NCI-H128 (cell line): ENCODE measurements around the gene ADRB2.
"Not testable (repeated sequence)": the region's sequence is repeated elsewhere in the genome, so short reads cannot be mapped to it uniquely, and the experiment has no call there.

Source experiments
- DNase-seq: peaks from one replicate; lab custom pipeline; 2025; ENCODE audit not compliant: unreplicated experiment; lab: John Stamatoyannopoulos, UW

Gene ADRB2

DNA sequence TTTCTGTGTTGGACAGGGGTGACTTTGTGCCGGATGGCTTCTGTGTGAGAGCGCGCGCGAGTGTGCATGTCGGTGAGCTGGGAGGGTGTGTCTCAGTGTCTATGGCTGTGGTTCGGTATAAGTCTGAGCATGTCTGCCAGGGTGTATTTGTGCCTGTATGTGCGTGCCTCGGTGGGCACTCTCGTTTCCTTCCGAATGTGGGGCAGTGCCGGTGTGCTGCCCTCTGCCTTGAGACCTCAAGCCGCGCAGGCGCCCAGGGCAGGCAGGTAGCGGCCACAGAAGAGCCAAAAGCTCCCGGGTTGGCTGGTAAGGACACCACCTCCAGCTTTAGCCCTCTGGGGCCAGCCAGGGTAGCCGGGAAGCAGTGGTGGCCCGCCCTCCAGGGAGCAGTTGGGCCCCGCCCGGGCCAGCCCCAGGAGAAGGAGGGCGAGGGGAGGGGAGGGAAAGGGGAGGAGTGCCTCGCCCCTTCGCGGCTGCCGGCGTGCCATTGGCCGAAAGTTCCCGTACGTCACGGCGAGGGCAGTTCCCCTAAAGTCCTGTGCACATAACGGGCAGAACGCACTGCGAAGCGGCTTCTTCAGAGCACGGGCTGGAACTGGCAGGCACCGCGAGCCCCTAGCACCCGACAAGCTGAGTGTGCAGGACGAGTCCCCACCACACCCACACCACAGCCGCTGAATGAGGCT, at the start of gene ADRB2:
Gene ADRB2 (plus strand): TSS at position 559 of the 686 bp plus-strand sequence. CDS start 221 bp downstream, outside the sequence.
- peak; percentile 38 for DNase-seq

DNA sequence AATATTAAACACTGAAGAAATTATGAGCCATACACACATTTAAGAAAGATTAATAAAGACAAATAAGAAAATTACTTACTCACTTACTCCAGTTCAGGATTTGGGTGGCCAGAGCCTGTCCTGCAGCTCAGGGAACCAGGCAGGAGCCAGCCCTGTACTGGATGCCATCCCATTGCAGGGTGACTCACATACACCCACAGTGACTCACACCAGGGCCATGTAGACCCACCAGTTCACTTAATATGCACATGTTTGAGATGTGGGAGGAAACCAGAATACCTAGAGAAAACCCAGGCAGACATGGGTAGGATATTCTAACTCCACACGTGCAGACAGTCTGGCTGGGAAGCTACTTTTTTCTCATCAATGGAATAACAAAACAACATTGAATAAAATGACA, 49.6 kb upstream of the ADRB2 start:
- no peak for DNase-seq

DNA sequence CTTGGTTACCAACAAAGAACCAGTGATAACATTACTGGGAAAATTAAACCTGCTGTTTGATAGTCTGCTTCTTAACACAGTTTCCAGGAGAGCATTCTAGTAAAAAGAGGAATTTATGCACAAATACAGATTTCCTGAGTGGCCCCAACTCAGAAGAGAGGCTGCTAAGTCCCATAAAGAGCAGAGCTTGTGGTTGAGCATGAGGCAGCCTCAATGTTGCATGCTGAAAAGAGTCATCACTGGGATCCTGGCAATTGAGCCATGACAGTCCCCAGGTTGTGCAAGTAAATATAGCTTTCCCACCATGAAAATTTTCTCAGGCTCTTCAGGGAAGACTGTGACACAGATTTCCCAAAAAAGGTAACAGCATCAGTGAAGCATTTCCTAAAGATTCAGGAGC, 47.5 kb upstream of the ADRB2 start:
- DNase-seq = no peak

DNA sequence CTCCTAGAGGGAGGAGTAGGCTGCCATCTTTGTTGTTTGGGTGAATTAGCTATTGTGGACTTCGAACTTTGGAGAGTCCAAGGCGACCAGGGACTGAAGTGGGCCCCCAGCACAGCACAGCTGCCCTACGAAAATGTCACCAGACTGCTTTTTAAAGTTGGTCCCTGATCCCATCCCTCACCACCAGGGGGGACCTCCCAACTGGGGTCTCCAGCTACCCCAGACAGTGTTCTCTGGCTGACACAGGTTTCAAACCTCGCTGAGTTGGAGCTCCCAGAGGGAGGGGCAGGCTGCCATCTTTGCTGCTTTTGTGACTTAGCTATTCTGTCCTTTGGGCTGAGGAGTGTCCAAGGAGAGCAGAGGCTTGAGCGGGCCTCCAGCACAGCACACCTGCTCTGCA, 45.7 kb upstream of the ADRB2 start:
- DNase-seq = no peak

DNA sequence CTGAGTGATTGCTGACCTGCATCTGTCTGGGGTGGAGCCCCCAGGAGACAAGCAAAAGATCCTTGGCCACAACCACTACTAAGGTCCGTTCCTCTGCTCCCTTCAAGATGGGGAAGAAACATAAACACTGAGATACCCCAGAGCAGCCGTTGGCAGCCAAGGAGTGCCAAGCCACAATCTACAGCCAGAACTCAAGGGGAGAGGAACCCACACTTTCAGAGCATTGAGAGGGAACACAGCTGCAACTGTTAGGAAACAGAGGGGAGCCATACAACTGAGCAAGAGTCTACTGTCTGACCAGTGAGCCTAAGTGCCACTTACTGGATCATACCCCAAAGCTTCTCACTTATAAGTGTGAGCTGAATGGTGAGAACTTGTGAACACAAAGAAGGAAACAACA, 44.6 kb upstream of the ADRB2 start:
- no peak for DNase-seq

DNA sequence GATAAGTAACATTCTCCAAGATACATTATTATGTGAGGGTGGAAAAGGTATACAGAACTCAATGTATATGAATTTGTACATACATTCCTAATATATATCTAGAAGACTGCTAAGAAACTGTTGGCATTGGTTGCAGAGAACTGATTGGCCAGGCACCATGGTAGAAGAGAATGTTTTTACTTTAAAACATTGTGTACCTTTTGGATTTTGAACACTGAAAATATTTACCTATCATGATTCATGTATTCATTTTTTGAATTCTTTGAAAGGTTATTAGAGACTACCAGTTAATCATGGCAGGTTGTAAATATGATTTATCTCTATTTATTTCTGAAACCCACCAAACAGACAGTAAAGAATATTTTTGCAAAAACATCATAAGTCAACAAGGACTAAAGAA, 41.2 kb upstream of the ADRB2 start:
- DNase-seq = no peak

DNA sequence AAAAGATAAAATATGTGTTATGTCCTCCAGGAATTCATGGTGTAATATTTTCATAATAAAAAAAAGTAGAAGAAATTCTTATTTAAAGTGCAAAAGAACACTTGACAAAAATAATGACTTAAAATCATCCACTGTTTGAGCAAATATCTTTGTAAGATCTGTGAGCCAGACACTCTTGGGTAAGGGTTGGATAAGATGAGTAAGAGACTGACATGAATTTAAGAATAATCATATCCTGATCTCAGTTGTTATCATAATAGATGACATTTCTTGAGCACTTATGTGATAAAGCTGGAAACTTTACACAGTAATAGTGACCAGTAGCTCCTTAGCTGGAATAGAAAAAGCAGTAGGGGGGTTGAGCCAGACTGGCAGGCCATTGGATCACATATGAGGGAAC, 40.0 kb upstream of the ADRB2 start:
- DNase-seq = no peak

DNA sequence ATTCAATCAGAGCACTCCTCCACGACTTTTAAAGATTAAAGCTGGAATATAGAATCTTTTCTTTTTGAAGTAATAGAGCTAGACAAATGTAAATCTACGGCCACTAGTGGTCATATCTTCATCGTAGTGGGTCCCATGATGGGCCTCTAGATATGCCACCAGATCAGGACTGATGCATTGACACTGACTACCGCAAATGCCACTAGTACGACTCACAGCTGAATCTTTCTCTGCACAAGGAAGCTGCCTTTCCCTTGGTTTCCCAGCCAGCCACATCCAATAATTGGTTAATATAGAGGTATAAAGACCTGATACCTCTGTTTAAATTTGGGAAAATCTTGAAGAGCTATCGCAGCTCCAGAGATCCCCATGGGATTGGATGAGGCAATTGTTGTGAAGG, 37.8 kb upstream of the ADRB2 start:
- no peak for DNase-seq

DNA sequence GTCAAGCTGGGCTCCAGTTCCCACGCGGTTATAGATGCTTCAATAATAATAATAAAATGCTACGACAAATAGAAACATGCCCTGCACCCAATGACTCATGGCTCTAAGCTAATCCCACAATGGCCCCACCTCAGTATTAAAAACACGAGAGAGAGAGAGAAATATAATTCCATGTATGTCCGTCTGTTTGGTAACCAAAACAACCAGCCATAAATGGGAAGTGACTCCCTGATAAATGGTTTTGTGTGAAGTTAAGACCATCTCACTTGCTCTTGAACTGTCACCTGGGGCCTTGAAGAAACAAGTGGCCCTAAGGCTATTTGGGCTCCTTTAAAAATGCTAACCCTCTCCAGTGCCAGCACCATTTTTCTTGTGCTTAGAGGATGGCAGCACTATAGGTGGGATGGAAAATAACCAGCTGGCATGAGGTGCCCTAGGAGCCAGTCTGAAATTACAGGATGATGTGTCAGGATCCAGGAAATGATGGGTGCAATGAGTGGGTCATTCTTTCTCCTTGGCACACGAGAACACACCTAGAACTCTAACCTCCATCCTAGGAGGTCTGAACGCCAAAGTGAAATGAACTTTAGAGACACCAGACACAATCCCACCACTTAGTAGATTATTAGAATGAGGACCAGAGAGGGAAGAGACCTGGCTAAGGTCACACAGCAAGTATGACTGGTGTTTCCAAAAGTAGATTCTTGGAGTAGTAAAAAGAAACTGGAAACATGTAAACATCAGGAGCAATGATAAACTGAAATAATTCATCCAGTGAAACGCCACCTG, 35.7 kb upstream of the ADRB2 start:
- DNase-seq = no peak

DNA sequence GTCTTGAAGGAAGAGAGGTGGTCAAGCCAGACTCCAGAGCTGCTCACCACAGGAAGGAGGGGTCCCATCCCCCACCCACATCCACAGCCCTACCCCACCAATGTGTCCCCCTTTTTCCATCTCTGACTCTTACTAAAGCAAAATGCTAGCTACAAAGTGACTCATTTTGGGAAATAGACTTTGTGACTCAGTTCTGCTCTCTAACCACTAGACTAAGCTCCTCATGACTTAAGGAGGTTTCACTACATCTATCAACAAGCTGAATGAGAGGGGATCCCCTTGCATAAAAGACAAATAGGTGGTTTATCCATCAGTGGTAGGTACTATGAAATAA, 35.1 kb upstream of the ADRB2 start:
- DNase-seq = no peak

DNA sequence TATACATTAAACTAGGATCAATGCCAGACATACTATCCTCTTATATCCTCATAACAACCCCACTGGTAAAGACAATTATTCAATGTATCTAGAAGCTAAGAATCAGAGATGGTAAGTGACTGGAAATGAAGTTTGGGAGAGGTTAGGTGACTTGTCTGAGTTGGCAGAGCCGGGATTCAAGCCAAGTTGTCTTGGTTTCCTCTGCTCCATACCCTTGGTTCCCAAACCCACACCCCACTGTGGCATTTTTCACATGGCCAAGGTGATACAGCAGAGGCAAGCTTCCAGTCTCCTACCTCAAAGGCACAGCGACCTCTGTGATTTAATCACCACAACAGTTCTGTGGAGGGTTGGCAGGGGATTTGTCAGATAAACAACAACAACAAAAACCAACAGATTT, 34.7 kb upstream of the ADRB2 start:
- DNase-seq = no peak

DNA sequence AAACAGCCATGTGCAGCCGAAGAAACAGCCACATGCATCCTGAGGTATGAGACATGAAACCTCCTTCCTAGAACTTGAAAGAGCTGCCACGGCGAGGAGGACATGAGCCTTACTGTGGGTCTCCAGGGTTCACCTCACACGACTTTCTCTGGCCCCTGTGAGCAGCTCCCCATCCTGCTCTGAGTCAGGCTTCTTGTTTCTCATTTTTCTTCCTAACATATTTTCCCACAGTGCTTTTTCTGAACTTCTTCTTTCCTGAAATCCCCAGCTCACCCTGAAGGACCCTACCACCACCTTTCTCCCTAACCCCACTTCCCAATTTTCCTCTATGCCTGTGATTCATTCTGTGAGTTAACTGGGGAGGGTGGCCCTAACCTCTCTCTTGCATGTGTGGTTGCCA, 33.7 kb upstream of the ADRB2 start:
- no peak for DNase-seq

DNA sequence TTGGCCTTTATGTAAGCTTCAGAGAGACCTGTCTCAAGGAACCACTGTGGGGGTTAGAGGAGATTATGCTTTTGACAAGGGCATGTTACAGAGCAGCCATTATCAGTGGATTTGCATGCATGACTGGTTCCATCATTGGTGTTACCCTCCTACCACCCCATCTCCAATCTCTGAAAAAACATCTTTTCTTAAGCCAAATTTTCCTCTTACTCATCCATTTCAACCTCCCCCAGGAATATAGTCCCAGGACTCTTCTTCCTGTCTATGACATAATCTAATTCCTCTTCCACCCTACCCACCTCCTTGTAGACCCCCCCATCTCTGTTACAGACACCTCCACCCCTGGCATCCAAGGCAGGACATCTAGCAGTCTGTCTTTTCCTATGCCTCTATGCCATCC, 33.1 kb upstream of the ADRB2 start:
- DNase-seq = no peak

DNA sequence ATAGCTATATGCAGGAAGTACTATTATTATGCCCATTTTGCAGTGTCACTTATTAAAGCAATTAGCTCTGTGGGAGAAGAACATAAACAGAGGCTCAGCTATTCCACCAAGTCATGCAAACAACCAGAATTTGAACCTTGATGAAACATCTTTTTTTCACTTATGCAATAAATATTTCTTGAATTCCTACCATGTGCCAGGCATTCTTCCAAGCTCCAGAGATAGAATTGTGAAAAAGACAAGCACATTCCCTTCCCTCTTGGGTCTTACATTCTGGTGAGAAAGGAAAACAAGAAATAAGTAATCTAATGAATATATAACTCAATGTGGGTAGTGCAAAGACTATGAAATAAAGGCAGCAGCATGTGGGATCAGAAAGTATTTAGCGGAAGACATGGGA, 32.1 kb upstream of the ADRB2 start:
- no peak for DNase-seq

DNA sequence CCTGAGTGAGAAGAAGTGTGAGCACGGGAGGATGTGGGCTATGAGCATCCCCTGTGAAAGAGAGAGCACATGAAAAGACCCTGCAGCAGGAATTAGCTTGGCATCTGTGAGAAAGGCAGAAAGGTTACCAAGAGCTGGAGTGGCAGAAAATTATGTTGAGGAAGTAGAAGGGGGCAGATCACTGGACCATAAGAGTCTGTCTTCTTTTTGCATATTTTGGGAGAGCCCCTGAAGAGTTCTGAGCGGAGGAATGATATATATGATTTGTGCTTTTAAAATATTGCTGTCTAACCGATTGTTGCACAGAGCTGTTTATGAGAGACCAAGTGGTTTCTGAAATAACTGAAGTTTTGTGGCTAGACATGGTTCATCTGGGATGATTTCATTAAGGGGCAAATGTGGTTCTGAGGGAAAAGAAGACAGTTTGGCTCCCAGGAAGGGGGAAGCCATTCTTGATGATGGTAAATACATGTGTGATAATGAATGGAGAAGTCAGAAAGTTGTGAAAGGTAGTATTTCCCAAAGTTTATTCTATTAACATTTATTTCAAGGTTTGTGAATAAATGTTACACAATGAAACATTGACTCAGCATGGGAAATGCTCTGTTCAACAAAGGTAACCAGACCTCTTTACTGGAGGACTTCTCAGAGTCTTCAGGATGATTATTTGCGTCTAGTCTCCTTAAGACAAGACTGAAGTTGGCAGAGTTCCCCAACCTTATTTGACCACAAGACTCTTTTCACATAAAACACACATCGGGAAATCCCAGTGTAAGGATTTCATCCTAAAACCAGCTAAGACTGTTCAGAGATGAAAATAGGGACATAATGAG, 31.5 kb upstream of the ADRB2 start:
- DNase-seq = no peak

DNA sequence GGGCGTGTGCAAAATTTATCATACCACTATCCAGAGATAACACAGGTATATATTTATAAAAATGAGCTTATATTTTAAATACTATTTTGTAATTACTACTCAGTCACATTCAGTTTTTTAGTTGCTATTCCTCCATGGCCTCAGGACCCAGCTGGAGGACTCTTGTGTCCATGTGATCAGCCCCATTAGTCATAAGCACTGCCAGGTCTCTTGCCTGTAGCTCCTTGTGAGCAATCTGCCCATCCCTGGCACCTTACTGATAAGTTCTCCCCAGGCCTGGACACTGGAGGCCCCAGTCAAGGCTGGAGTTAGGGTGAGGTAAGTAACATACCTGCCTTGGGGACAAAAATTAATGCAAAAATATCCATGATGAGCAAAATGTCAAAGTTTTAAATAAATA, 29.5 kb upstream of the ADRB2 start:
- DNase-seq = no peak

DNA sequence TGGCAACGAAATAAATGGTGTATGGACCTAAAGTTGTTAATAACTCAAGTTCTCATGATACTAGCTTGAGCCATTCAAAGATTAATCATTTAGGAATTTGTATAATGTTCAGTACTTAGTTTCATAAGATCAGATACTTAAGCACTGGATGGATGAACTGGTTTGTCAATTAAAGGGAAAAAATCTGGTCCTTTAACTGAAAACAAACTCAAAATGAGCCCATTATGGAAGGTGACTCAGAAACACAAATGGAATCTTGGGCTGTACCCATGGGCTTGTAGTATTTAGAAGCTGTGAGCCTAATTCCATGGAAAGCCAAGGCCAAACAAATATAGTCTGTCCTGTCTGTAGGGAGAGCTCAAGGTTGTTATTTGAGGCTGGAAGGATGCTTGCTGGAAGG, 27.6 kb upstream of the ADRB2 start:
- no peak for DNase-seq

DNA sequence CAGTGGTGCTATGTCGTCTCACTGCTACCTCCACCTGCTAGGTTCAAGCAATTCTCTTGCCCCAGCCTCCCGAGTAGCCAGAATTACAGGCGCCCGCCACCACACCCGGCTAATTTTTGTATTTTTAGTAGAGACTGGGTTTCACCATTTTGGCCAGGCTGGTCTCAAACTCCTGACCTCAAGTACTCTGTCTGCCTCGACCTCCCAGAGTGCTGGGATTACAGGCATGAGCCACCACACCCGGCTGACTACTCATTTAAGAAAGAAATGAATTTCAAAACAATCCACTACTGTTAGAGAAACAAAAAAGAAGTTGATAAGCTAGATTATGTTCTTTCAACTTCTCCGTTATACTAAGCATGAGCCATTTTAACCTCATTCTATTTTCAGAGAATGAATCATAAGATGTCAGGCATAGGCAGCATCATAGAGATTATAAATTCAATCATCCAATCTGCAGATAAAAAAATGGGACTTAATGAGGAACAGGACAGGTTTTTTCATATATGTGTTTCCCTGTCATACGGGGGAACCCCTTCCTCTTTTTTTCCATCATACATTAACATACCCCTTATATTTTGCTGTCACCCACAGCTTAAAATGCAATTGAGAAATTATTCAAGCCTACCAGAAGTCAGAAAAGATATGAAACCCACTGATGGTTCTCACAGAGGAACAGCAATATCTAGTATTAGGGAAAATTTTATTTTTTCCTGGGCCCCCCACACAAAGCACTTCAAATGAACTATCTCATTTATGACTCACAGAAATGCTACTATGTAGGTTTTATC, 26.5 kb upstream of the ADRB2 start:
- no peak for DNase-seq

DNA sequence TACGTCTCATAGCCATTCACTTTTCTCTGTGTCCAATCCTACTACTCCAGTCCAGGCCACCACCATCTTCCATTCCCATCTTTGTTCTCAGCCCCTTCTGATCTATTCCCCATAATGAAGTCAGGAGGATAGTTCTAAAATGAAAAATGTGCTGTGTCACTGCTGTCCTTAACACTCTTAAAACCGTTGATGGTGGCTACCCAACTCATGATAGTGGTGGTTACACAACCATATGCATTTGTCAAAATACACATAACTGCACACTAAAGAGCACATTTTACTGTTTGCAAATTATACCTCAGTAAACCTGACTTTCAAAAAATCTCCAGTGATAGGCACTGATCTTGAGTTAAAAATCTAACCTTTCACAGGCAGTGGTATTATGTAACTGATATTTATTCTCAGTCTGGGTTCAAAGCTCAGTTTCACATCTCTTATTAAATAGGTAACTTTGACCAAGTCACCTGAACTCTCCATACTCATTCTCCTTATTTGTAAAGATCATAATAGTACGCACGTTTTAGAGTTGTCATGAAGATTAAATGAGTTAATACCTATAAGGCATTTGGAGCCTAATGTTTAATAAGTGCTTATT, 24.6 kb upstream of the ADRB2 start:
- no peak for DNase-seq

DNA sequence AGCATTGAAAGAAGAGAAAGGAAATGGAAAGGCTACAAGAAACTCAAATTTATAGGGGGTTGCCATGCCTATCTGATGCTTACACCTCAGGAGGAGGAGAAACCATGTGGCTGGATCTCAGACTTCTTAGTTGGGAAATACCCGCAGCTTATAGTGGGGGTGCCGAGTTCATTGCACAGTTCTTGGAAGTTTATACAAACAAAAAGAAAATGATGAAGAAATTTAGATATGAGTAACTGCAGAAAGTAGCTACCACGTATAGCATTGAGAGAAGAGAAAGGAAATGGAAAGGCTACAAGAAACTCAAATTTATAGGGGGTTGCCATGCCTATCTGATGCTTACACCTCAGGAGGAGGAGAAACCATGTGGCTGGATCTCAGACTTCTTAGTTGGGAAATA, 23.0 kb upstream of the ADRB2 start:
- not testable (repeated sequence) for DNase-seq

DNA sequence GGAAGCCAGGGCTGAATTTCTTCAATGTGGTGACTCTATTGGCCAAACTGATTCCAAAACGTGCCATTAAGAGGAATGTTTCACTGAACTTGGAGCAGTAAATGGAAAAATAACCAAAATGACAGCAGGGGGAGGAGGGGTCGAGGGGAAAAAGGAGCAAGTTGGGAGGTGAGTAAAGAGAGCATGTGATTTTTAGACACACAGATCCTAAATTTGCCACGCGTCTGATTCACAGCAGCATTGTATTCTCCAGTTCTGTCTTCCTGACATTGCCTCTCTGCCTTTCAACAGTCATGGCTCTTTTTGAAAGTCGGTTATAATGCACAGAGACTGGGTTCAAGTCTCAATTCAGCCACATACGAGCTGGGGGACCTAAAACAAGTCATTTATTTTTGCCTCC, 22.0 kb upstream of the ADRB2 start:
- DNase-seq = no peak
